ENCODE results near the gene DCTN5.

Gene DCTN5

DNA sequence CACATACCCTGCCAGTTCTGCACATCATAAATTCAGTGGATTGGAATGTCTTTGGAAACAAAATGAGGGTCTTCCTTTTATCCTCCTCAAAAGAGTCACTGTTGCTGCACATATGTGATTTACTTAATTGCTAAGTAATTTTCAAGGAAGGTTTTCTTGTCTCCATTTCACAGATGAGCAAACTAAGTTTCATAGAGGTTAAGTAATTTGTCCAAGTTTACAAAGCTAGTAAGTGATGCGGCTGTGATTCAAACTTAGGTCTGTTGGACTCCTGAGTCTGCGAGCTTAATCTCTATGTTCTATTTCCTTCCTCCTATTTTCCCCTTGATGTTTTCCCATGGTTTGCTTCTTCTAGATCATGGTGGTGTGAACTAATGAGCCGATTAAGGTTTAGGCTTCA, 85.4 kb downstream of the DCTN5 start:
- no peak for DNase-seq (ENCODE audit: low read depth in 2 of 3, low spot score in 1 of 3)
